Aorta (tissue), 5 donors: ENCODE results near the gene BICDL2. TPM values are rescaled to one million over a fixed set of nuclear protein-coding genes. Genes with fewer than 3 reads are reported as not detected.

Experiments
- ATAC-seq: fragments of 200-7000 bp; cut with Tn5 transposase; one replicate; pipeline ENCODE4 v1.9.1; 2022; ENCODE audit warnings: moderate library complexity; ENCODE audit not compliant: low FRiP score
- DNase-seq, 2 donors: peaks; one replicate each; pipeline ENCODE4 v3.0.0-alpha.2; 2020
- H3K27ac ChIP-seq, 2 donors: one replicate each; pipeline ENCODE4 v1.5.1; 2013; ENCODE audit warnings: low read length in 2 of 2, mild to moderate bottlenecking in 2 of 2, moderate library complexity in 2 of 2, control low read depth in 1 of 2, inconsistent platforms in 1 of 2, low read depth in 1 of 2
- H3K27me3 ChIP-seq, 2 donors: one replicate each; pipeline ENCODE4 v1.6.1; 2013; ENCODE audit warnings: control low read depth in 1 of 2, low read length in 1 of 2, mild to moderate bottlenecking in 1 of 2, moderate library complexity in 1 of 2; ENCODE audit not compliant: insufficient read depth in 2 of 2, control insufficient read depth in 1 of 2
- H3K36me3 ChIP-seq, 2 donors: one replicate each; pipeline ENCODE4 v1.6.1; 2013; ENCODE audit warnings: control low read depth in 1 of 2, low read length in 1 of 2, mild to moderate bottlenecking in 1 of 2; ENCODE audit not compliant: insufficient read depth in 2 of 2, control insufficient read depth in 1 of 2
- H3K4me1 ChIP-seq, 2 donors: one replicate each; pipeline ENCODE4 v1.6.1; 2013; ENCODE audit warnings: low read length in 2 of 2, control low read depth in 1 of 2, mild to moderate bottlenecking in 1 of 2, moderate library complexity in 1 of 2; ENCODE audit not compliant: insufficient read depth in 2 of 2, control insufficient read depth in 1 of 2
- H3K4me3 ChIP-seq, 2 donors: one replicate each; pipeline ENCODE4 v1.5.1; 2013; ENCODE audit warnings: low read length in 2 of 2, control low read depth in 1 of 2, mild to moderate bottlenecking in 1 of 2
- H3K9me3 ChIP-seq: one replicate; pipeline ENCODE4 v1.6.1; 2013; ENCODE audit warnings: mild to moderate bottlenecking, low read length; ENCODE audit not compliant: control insufficient read depth
- WGBS, 2 donors: extraction: QIAGEN DNeasy Blood & Tissue Kit; methylation state at CpG; one replicate each; pipeline ENCODE4 v1.1.7; 2013; 5-methylcytosine and 5-hydroxymethylcytosine counted together
- intact Hi-C, 2 donors: fragments of 100-400 bp; cut with DNase I; formaldehyde crosslinking; loops; one replicate each; pipeline versions ENCODE4 v1.14.2 to v1.15.0; 2022
- polyA plus RNA-seq, 2 donors: library from polyadenylated mRNA; stranded (reverse); fragments of 200-250 nt; gene quantifications; one replicate each; pipeline ENCODE4 v1.2.3, GENCODE V29; 2013
- total RNA-seq, 2 donors: library from RNA; stranded (reverse); fragmentation: NEBNext Ultra II Directional; extraction: Animal tissue kit (Norgen Biotek cat#: 25700); gene quantifications; one replicate each; pipeline ENCODE4 v1.2.1, GENCODE V29; 2021
- donor health status: healthy with polysubstance abuse.
- donor health status: Bipolar disorder and iron deficiency.
- donor health status: DM: no; HTN: no; CAD: no.
- donor health status: DM: no; HTN: no; CAD: no.
- donor health status: DM: yes; HTN: yes; CAD: no.

The BICDL2 gene
- total and polyA plus RNA-seq, 4 donors = 0.05 to 3.6 (median 0.14) TPM

- Histone ChIP-seq H3K27ac (no peak overlapping the region), H3K9me3 (no peaks in the 10 kb centered on the region), H3K27me3 (no peaks in the 10 kb centered on the region), H3K36me3 (no peaks in the 10 kb centered on the region), H3K4me3 (peak overlapping the region in 1 of 2 donors; percentile 36), H3K4me1 (no peaks in the 10 kb centered on the region)
- DNase-seq (peak; percentile 98), ATAC-seq (peak; percentile 99)
- intact Hi-C loops = no loop called here
- WGBS, 2 donors = 8 to 11% methylated on average over 42 to 58 of the region's 58 CpGs
Measured at GRCh38 chr16:3003582-3004270, 33.0 kb downstream of the BICDL2 start.

- no peak for DNase-seq
- ATAC-seq = no peak
- intact Hi-C loops = no loop called here
- no peaks in the 10 kb centered on the region for H3K27me3 ChIP-seq
- H3K9me3 ChIP-seq = no peaks in the 10 kb centered on the region
- no peak overlapping the region for H3K4me3 ChIP-seq
- H3K4me1 ChIP-seq = no peaks in the 10 kb centered on the region
- no peak overlapping the region for H3K27ac ChIP-seq
- WGBS, 2 donors = 76 to 80% methylated on average over 12 of the region's 12 CpGs
- H3K36me3 ChIP-seq = no peaks in the 10 kb centered on the region
Measured at GRCh38 chr16:3001316-3001715, 35.4 kb downstream of the BICDL2 start.

- ATAC-seq = no peak
Measured at GRCh38 chr16:3000540-3000939, 36.2 kb downstream of the BICDL2 start.

GRCh38 chr16:2999929-3000328 lies 36.8 kb downstream of the BICDL2 start:
- DNase-seq = no peak
- ATAC-seq = no peak
- Histone ChIP-seq H3K27me3 (no peaks in the 10 kb centered on the region), H3K27ac (no peak overlapping the region), H3K4me3 (no peak overlapping the region), H3K4me1 (no peaks in the 10 kb centered on the region), H3K36me3 (no peaks in the 10 kb centered on the region), H3K9me3 (no peaks in the 10 kb centered on the region)
- WGBS, 2 donors = 88 to 91% methylated on average over 5 to 6 of the region's 6 CpGs
- intact Hi-C loops = no loop called here

More at GRCh38 chr16:3000540-3000939, 36.2 kb downstream of the BICDL2 start:
- no peaks in the 10 kb centered on the region for H3K4me1 ChIP-seq
- intact Hi-C loops = no loop called here
- H3K9me3 ChIP-seq = no peaks in the 10 kb centered on the region
- no peaks in the 10 kb centered on the region for H3K27me3 ChIP-seq
- DNase-seq = no peak
- no peaks in the 10 kb centered on the region for H3K36me3 ChIP-seq
- H3K4me3 ChIP-seq = no peak overlapping the region
- 80 to 89% methylated on average over 4 of the region's 4 CpGs for WGBS, 2 donors
- no peak overlapping the region for H3K27ac ChIP-seq

GRCh38 chr16:2996298-2996697 lies 40.4 kb downstream of the BICDL2 start:
- Histone ChIP-seq H3K27me3 (no peaks in the 10 kb centered on the region), H3K4me3 (no peak overlapping the region), H3K36me3 (no peaks in the 10 kb centered on the region), H3K4me1 (no peaks in the 10 kb centered on the region), H3K27ac (no peak overlapping the region), H3K9me3 (no peaks in the 10 kb centered on the region)
- no peak for DNase-seq
- WGBS, 2 donors = 74 to 81% methylated on average over 13 of the region's 13 CpGs
- intact Hi-C loops = no loop called here
- ATAC-seq = no peak

GRCh38 chr16:2992383-2993081 lies 44.2 kb downstream of the BICDL2 start:
- no peak overlapping the region for H3K4me3 ChIP-seq
- intact Hi-C loops = no loop called here
- no peaks in the 10 kb centered on the region for H3K4me1 ChIP-seq
- ATAC-seq (no peak), DNase-seq (no peak)
- H3K9me3 ChIP-seq = no peaks in the 10 kb centered on the region
- H3K36me3 ChIP-seq = no peaks in the 10 kb centered on the region
- WGBS, 2 donors = 88 to 92% methylated on average over 14 of the region's 14 CpGs
- H3K27me3 ChIP-seq = no peaks in the 10 kb centered on the region
- no peak overlapping the region for H3K27ac ChIP-seq

GRCh38 chr16:2991566-2992261 lies 45.0 kb downstream of the BICDL2 start:
- no peak overlapping the region for H3K4me3 ChIP-seq
- intact Hi-C loops = no loop called here
- H3K27ac ChIP-seq = no peak overlapping the region
- ATAC-seq (no peak), DNase-seq (no peak)
- no peaks in the 10 kb centered on the region for H3K4me1 ChIP-seq
- no peaks in the 10 kb centered on the region for H3K27me3 ChIP-seq
- H3K36me3 ChIP-seq = no peaks in the 10 kb centered on the region
- WGBS, 2 donors = 90 to 92% methylated on average over 12 of the region's 12 CpGs
- H3K9me3 ChIP-seq = no peaks in the 10 kb centered on the region

- Histone ChIP-seq H3K27ac (no peak overlapping the region), H3K9me3 (no peaks in the 10 kb centered on the region), H3K27me3 (no peaks in the 10 kb centered on the region), H3K36me3 (no peaks in the 10 kb centered on the region), H3K4me1 (no peaks in the 10 kb centered on the region), H3K4me3 (no peak overlapping the region)
- ATAC-seq (no peak), DNase-seq (no peak)
- intact Hi-C loops = no loop called here
- 71 to 74% methylated on average over 9 to 10 of the region's 10 CpGs for WGBS, 2 donors
Measured at GRCh38 chr16:2990891-2991290, 45.9 kb downstream of the BICDL2 start.
